GM12873 (cell line): ENCODE results near the gene UNC5A.

ENCODE experiments used
- CTCF ChIP-seq: IDR thresholded peaks from 2 replicates; pipeline ENCODE4 v1.5.1; 2012; ENCODE audit warnings: low read depth, mild to moderate bottlenecking, moderate library complexity, low read length, control low read depth; ENCODE audit not compliant: insufficient read depth; ENCODE audit errors: missing control alignments

UNC5A gene

DNA sequence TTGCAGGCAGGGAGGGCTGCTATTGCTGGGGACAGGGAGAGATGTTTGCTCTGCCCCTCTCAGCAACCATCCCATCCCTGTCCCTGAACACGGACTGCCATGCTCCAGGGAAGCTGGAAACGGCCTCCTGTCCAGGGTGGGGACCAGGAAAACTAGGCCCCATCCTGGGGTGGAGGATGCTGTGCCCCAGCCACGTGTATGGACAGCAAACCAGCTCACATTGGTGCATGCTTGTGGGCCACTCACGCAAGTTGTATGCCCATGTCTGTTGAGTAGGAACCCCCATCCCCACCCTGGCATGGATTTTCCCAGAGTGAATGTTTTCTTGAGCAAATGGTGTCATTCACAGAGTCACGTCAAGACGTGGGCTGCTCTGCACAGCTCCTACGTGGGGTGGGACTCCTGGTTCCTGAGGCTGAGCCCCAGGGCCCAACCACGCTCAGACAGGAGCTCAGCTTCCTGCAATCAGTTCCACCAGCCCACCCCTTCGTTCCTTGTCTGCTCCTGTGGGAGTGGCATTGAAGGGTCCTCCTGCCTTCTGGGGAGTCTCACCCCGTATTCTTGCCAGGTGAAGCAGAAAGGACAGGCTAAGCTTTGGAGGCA, 4.6 kb downstream of the UNC5A start:
- no peak for TF ChIP-seq CTCF

DNA sequence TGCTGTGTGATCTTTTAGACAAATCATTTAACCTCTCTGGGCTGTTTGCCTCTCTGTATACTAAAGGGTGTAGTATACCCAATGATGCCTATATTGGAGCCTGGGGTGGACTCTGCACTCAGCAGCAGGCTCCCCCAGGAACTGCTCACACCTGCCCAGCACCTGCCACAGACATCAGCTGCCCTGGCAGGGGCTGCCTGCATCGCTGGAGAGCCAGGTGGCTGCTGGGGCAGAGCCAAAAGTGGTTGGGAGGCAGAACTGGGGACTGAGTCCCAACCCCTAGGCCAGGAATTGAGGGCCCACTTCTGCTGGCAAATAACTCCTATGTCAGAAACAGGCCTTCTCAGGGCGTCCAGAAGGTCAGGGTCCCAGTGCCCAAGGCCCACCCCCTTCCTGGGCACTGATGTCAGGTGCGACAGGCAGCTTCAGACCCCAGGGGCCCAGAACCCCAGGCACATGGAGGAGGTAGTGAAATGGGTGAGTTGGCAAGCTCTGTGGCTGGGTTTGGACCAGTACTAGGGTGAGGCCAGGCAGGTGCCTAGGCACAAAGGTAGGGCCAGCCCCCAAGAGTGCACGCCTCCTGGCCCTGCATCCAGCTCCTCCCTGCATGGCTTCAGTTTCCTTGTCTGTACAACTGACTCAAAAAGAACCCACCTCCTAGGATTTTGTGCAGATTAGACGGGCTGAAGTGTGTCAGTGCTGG, 5.8 kb downstream of the UNC5A start:
- TF ChIP-seq CTCF, result no peak

- no peak for TF ChIP-seq CTCF
Measured at GRCh38 chr5:176816791-176817347, 6.5 kb downstream of the UNC5A start.

- TF ChIP-seq CTCF, result no peak
Measured at GRCh38 chr5:176817369-176817840, 7.0 kb downstream of the UNC5A start.

DNA sequence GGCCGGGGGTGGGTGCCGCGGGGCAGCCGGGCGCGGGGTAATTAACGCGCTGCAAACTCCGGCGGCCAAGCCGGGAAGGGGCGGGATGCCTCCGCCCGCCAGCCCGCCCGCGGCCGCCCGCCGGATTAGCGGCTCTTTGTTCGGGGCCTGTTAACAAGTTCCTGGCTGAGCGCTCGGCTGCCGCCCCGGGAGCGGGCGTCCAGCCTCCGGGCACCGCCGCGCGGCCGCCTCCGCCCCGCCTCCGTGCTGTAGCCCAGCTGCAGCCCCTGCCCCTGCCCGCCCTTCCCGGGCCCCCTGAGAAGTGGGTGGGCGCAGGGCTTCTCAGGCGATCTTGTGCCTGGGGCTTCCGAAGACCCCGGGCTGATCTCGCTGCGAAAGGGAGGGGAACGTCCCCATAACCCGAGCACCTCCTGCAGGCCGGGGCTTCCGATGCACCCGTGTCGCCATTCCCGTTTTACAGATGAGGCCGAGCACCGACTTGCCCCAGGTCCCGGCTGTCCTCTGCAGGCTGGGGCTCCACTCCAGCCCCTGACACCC, 7.5 kb downstream of the UNC5A start:
- TF ChIP-seq CTCF, result peak; percentile 37

GRCh38 chr5:176818391-176819098, 8.2 kb downstream of the UNC5A start:
- no peak for TF ChIP-seq CTCF

DNA sequence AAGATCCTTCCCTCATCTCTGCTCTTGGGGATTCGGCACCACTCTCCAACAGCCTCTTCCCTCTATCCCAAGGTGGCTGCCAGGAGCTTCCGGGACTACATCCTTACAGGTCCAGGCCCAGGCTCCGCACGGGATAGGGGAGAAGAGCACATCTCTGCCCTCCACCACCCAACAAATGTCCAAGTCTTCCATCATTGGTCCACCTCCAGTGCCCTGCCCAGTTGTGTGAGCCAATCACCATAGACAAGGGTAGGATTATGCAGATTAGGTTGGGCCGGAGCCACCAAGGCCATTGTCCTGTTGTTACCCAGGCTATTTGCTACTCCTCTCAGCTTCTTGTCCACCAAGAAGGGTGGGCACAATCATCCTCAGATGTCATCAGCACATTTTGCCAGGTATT, 9.1 kb downstream of the UNC5A start:
- TF ChIP-seq CTCF, result no peak
